GM18873 (cell line): ENCODE measurements around the gene SPART.

ENCODE experiments used
- ATAC-seq: cut with Tn5 transposase; IDR thresholded peaks from one replicate; pipeline ENCODE4 v1.9.1; 2021; ENCODE audit warnings: mild to moderate bottlenecking, moderate library complexity, moderate number of reproducible peaks; ENCODE audit not compliant: unreplicated experiment, low FRiP score

SPART gene

GRCh38 chr13:36258831-36259230, 87.4 kb downstream of the SPART start:
- no peak for ATAC-seq
